WERI-Rb-1 (cell line): ENCODE measurements around the gene EDA.
"Not testable (repeated sequence)": the region's sequence is repeated elsewhere in the genome, so short reads cannot be mapped to it uniquely, and the experiment has no call there.

ENCODE experiments used
- DNase-seq: peaks from one replicate; pipeline ENCODE4 v3.0.0-alpha.2; 2020
- H3K27ac ChIP-seq: fragments of 250-450 bp; sonication (Bioruptor Pico); 2 replicates; pipeline ENCODE4 v1.5.1; 2020; ENCODE audit warnings: mild to moderate bottlenecking, moderate library complexity
- H3K27me3 ChIP-seq: fragments of 250-450 bp; sonication (Bioruptor Pico); 2 replicates; pipeline ENCODE4 v1.5.1; 2021; ENCODE audit warnings: mild to moderate bottlenecking, low read depth, moderate library complexity; ENCODE audit not compliant: insufficient read depth, severe bottlenecking
- H3K36me3 ChIP-seq: fragments of 250-450 bp; sonication (Bioruptor Pico); 2 replicates; pipeline ENCODE4 v1.5.1; 2020; ENCODE audit warnings: mild to moderate bottlenecking, moderate library complexity
- H3K4me3 ChIP-seq: 2 replicates; pipeline ENCODE4 v1.5.1; 2011; ENCODE audit warnings: low read depth, mild to moderate bottlenecking, control low read depth, low read length
- H3K9me3 ChIP-seq: fragments of 250-450 bp; sonication (Bioruptor Pico); 2 replicates; pipeline ENCODE4 v1.5.1; 2021; ENCODE audit warnings: mild to moderate bottlenecking, moderate library complexity; ENCODE audit not compliant: severe bottlenecking
- TF ChIP-seq, protein P1 (sequence below): IDR thresholded peaks from 2 replicates; pipeline ENCODE4 v1.5.1; 2011; ENCODE audit warnings: low read depth, mild to moderate bottlenecking, control low read depth, inconsistent platforms, low read length

Gene EDA

DNA sequence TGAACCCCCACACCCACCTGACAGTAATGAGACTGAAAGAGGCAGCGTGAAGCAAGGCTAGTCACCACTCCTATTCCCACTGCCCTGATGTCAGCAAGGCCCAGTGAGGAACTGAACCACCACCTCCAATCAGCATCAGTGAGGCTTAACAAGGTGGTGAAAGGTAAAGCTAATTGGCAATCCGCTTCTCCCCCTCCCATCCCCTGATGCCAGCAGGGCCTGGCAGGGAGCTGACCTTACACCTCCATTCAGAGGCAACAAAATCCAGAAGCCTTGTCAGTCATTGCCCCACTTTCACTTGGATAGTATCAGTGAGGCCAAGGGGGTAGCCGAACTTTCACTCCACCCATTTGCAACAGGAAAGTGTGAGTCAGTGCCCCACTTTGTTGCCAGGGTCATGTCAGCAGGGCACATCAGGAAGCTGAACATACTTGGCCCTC lies 373.1 kb downstream of the EDA start:
- Histone ChIP-seq H3K36me3 (no peaks in the 10 kb centered on the region), H3K27ac (peak overlapping the region; percentile 68), H3K27me3 (no peaks in the 10 kb centered on the region), H3K4me3 (no peak overlapping the region), H3K9me3 (no peaks in the 10 kb centered on the region)
- TF ChIP-seq, protein P1, sequence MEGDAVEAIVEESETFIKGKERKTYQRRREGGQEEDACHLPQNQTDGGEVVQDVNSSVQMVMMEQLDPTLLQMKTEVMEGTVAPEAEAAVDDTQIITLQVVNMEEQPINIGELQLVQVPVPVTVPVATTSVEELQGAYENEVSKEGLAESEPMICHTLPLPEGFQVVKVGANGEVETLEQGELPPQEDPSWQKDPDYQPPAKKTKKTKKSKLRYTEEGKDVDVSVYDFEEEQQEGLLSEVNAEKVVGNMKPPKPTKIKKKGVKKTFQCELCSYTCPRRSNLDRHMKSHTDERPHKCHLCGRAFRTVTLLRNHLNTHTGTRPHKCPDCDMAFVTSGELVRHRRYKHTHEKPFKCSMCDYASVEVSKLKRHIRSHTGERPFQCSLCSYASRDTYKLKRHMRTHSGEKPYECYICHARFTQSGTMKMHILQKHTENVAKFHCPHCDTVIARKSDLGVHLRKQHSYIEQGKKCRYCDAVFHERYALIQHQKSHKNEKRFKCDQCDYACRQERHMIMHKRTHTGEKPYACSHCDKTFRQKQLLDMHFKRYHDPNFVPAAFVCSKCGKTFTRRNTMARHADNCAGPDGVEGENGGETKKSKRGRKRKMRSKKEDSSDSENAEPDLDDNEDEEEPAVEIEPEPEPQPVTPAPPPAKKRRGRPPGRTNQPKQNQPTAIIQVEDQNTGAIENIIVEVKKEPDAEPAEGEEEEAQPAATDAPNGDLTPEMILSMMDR: no peak
- peak; percentile 29 for DNase-seq

DNA sequence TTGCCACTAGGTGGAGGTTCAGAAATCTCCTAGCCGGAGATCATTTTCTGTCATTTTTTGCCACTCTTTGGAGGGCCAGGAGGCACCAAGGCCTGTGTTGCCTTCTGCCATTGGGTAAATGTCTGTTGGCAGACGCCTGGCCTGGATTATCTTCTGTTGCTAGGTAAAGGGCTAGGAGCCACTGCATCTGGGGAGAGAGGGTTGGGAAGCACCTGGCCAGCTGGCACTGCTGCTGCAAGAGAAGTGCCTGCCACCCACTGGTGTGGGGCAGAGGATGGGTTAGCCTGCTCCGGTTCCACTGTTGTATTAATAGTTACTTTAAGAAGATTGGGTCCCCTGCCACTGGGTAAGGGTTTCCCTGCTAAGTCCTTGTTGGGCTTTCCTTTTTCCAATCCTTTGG lies 375.8 kb downstream of the EDA start:
- Histone ChIP-seq H3K4me3 (no peak overlapping the region), H3K9me3 (no peaks in the 10 kb centered on the region), H3K27ac (no peak overlapping the region), H3K36me3 (no peaks in the 10 kb centered on the region), H3K27me3 (no peaks in the 10 kb centered on the region)
- peak; percentile 15 for DNase-seq
- TF ChIP-seq, protein P1: no peak

DNA sequence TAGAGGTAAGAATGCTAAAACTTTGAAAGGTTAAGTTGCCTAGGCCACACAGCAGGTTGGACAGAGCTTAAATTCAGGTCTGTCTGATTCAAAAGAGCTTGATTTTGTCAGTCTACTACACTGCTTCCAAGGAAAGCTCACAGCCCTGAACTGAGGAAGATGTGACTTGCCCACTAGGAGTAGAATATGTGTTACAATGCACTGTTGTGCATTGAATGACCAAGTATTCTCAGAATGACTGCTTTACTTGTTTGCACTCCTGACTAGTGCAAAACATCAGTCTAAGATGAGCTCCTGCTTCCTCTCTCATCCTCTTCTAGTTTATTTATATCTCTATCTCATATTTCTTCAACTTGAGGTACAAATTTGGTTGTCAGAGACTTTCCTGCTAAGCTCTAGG lies 377.6 kb downstream of the EDA start:
- Histone ChIP-seq H3K36me3 (no peaks in the 10 kb centered on the region), H3K4me3 (no peak overlapping the region), H3K9me3 (peaks cover 4% of the 10 kb centered on the region), H3K27me3 (no peaks in the 10 kb centered on the region), H3K27ac (no peak overlapping the region)
- TF ChIP-seq, protein P1: no peak
- no peak for DNase-seq

GRCh38 chrX:69995362-69996112 lies 379.6 kb downstream of the EDA start:
- H3K27me3 ChIP-seq: no peaks in the 10 kb centered on the region
- no peaks in the 10 kb centered on the region for H3K36me3 ChIP-seq
- H3K4me3 ChIP-seq: no peak overlapping the region
- peaks cover 4% of the 10 kb centered on the region for H3K9me3 ChIP-seq
- H3K27ac ChIP-seq: no peak overlapping the region
- DNase-seq: no peak
- TF ChIP-seq, protein P1: no peak

GRCh38 chrX:69996113-69996468 lies 380.2 kb downstream of the EDA start:
- TF ChIP-seq, protein P1: no peak
- no peak for DNase-seq
- no peak overlapping the region for H3K27ac ChIP-seq
- no peaks in the 10 kb centered on the region for H3K36me3 ChIP-seq
- H3K9me3 ChIP-seq: peaks cover 4% of the 10 kb centered on the region
- H3K27me3 ChIP-seq: no peaks in the 10 kb centered on the region
- H3K4me3 ChIP-seq: no peak overlapping the region

GRCh38 chrX:69998299-69998698 lies 382.4 kb downstream of the EDA start:
- not testable (repeated sequence) for H3K9me3 ChIP-seq, DNase-seq, H3K27me3 ChIP-seq, H3K4me3 ChIP-seq, H3K36me3 ChIP-seq, H3K27ac ChIP-seq
